ENCODE results near the gene MLF2. TPM values are rescaled to one million over a fixed set of nuclear protein-coding genes. Genes with fewer than 3 reads are reported as not detected.

Gene MLF2
- total RNA-seq, 3 donors from 2014 or later (not counting 1 experiment from before 2014, with no cell fraction given), result 114 to 117 (median 116) TPM

DNA sequence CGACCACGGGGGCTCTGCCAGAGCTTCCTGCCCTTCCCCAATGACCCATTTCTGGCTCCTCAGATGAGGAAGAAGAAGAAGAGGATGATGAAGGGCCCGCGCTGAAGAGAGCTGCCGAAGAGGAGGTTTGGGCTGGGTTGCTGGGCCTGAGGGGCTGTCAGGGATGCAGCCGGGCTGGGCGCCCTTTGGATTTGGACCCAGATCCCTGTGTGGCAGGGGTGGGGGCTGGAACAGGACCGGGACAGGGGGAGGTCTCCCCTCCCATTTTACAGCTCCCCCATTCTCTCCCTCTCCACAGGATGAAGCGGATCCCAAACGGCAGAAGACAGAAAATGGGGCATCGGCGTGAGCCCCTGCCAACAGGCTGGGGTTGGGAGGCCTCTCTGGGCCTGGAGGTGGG, 17.2 kb upstream of the MLF2 start:
- Histone ChIP-seq H3K4me1 (ENCODE audit: control insufficient read depth, insufficient read depth, low read length) (peaks cover 51% of the 10 kb centered on the region), H3K27me3 (ENCODE audit: control insufficient read depth, insufficient read depth, low read length) (peaks cover 25% of the 10 kb centered on the region), H3K36me3 (ENCODE audit: control insufficient read depth, insufficient read depth, low read length) (no peaks in the 10 kb centered on the region), H3K9me3 (ENCODE audit: control insufficient read depth, insufficient read depth, low read length) (no peaks in the 10 kb centered on the region), H3K27ac (ENCODE audit: low read length) (no peak overlapping the region), H3K4me3 (ENCODE audit: low read length) (no peak overlapping the region)
- H3K27ac Mint-ChIP-seq, result no peak overlapping the region
- ATAC-seq (no peak), DNase-seq (no peak)
- intact Hi-C loops (cut with micrococcal nuclease), result no loop called here
- 75% methylated on average over 9 of the region's 12 CpGs for WGBS (ENCODE audit: insufficient coverage)
- no peaks in the 10 kb centered on the region for H3K36me3 Mint-ChIP-seq
- H3K4me1 Mint-ChIP-seq, result peaks cover 24 to 31% of the 10 kb centered on the region in 2 donors
- TF ChIP-seq, protein P1, sequence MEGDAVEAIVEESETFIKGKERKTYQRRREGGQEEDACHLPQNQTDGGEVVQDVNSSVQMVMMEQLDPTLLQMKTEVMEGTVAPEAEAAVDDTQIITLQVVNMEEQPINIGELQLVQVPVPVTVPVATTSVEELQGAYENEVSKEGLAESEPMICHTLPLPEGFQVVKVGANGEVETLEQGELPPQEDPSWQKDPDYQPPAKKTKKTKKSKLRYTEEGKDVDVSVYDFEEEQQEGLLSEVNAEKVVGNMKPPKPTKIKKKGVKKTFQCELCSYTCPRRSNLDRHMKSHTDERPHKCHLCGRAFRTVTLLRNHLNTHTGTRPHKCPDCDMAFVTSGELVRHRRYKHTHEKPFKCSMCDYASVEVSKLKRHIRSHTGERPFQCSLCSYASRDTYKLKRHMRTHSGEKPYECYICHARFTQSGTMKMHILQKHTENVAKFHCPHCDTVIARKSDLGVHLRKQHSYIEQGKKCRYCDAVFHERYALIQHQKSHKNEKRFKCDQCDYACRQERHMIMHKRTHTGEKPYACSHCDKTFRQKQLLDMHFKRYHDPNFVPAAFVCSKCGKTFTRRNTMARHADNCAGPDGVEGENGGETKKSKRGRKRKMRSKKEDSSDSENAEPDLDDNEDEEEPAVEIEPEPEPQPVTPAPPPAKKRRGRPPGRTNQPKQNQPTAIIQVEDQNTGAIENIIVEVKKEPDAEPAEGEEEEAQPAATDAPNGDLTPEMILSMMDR (IDR thresholded peaks at IDR 0.05), result no peak
- peaks cover 61 to 66% of the 10 kb centered on the region in 2 donors for H3K27me3 Mint-ChIP-seq (ENCODE audit: low read depth in 2 of 2)
- no peak overlapping the region for H3K4me3 Mint-ChIP-seq
- H3K9me3 Mint-ChIP-seq, result no peaks in the 10 kb centered on the region

DNA sequence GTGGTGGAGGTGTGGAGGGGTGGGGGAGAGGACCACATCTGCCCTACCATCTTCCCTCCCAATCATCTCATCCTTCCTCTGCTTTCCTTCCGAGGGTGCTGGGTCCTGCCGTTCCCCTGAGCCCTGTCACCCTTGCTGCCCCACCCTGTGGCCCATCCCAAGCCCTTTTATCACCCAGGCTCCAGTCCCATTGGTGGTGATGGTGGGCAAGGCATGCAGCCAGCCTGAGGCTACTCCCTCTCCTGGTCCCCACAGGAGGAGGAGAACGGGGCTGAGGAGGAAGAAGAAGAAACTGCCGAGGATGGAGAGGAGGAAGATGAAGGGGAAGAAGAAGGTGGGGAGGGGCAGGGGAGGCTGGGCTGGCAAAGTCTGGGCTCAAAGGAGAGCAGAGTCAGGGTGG, 16.7 kb upstream of the MLF2 start:
- no peak for DNase-seq
- intact Hi-C loops (cut with micrococcal nuclease), result no loop called here
- Mint-ChIP-seq H3K4me3 (no peak overlapping the region), H3K27ac (no peak overlapping the region), H3K36me3 (no peaks in the 10 kb centered on the region), H3K27me3 (ENCODE audit: low read depth in 2 of 2) (peaks cover 61 to 64% of the 10 kb centered on the region in 2 donors), H3K4me1 (peaks cover 28 to 31% of the 10 kb centered on the region in 2 donors), H3K9me3 (no peaks in the 10 kb centered on the region)
- peaks cover 21% of the 10 kb centered on the region for H3K27me3 ChIP-seq (ENCODE audit: control insufficient read depth, insufficient read depth, low read length)
- 73% methylated on average over 2 of the region's 4 CpGs for WGBS (ENCODE audit: insufficient coverage)
- no peaks in the 10 kb centered on the region for H3K36me3 ChIP-seq (ENCODE audit: control insufficient read depth, insufficient read depth, low read length)
- H3K9me3 ChIP-seq (ENCODE audit: control insufficient read depth, insufficient read depth, low read length), result no peaks in the 10 kb centered on the region
- ATAC-seq, result no peak
- TF ChIP-seq, protein P1 (IDR thresholded peaks at IDR 0.05), result no peak
- peaks cover 51% of the 10 kb centered on the region for H3K4me1 ChIP-seq (ENCODE audit: control insufficient read depth, insufficient read depth, low read length)
- no peak overlapping the region for H3K4me3 ChIP-seq (ENCODE audit: low read length)
- H3K27ac ChIP-seq (ENCODE audit: low read length), result no peak overlapping the region

DNA sequence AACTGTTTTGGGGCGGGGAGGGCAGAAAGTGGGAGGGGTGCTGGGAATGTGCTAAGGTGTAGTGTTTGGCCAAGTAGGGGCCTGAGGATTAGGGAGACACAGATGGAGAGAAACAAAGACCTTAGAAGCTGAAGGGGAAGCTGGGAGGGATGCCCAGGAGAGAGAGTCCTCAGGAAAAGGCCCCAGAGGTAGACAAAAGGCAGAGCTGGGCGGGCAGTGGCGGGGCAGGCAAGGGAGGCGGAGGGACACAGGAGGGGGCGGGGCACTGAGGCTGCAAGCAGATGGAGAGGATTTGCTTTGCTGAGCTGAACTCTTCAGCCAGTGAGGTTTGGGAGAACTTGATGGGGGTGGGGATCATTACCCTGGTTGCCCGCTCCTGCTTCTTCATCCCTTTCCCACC, 16.0 kb upstream of the MLF2 start:
- Histone ChIP-seq H3K27me3 (ENCODE audit: control insufficient read depth, insufficient read depth, low read length) (peaks cover 15% of the 10 kb centered on the region), H3K4me3 (ENCODE audit: low read length) (no peak overlapping the region), H3K4me1 (ENCODE audit: control insufficient read depth, insufficient read depth, low read length) (peaks cover 51% of the 10 kb centered on the region), H3K27ac (ENCODE audit: low read length) (no peak overlapping the region), H3K36me3 (ENCODE audit: control insufficient read depth, insufficient read depth, low read length) (no peaks in the 10 kb centered on the region), H3K9me3 (ENCODE audit: control insufficient read depth, insufficient read depth, low read length) (no peaks in the 10 kb centered on the region)
- peaks cover 60 to 65% of the 10 kb centered on the region in 2 donors for H3K27me3 Mint-ChIP-seq (ENCODE audit: low read depth in 2 of 2)
- H3K4me1 Mint-ChIP-seq, result peaks cover 34% of the 10 kb centered on the region in 2 donors
- ATAC-seq (no peak), DNase-seq (no peak)
- intact Hi-C loops (cut with micrococcal nuclease), result no loop called here
- peak overlapping the region; percentile 2 for H3K4me3 Mint-ChIP-seq
- 98% methylated on average over 3 of the region's 6 CpGs for WGBS (ENCODE audit: insufficient coverage)
- TF ChIP-seq, protein P1 (IDR thresholded peaks at IDR 0.05), result no peak
- H3K27ac Mint-ChIP-seq, result no peak overlapping the region
- no peaks in the 10 kb centered on the region for H3K9me3 Mint-ChIP-seq
- no peaks in the 10 kb centered on the region for H3K36me3 Mint-ChIP-seq

DNA sequence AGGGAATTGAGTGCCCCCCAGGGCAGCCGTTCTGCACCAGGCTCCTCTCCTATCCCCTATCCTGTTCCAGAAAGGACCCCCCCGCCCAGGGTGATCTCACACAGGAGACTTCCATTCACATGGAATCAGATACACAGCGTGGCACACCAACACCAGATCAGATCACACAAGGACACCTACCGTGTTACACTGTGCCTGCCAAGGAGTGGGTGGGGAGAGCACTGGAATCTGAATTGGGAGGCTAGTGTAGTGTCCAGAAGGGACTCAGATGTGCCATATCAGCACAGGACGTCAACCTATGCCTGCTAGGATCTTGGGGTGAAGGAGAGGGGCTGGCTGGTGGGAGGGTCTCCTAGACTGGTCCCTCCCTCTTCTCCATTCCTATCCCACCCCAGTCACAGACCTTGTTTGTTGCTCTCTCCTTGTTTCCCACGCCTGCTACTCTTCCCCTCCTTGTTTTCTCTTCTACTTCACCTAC, 15.5 kb upstream of the MLF2 start:
- H3K27ac ChIP-seq (ENCODE audit: low read length), result no peak overlapping the region
- Mint-ChIP-seq H3K4me1 (peaks cover 34 to 36% of the 10 kb centered on the region in 2 donors), H3K27me3 (ENCODE audit: low read depth in 2 of 2) (peaks cover 58 to 65% of the 10 kb centered on the region in 2 donors), H3K9me3 (no peaks in the 10 kb centered on the region), H3K36me3 (no peaks in the 10 kb centered on the region), H3K27ac (no peak overlapping the region), H3K4me3 (peak overlapping the region; percentile 2)
- TF ChIP-seq, protein P1 (IDR thresholded peaks at IDR 0.05), result no peak
- ATAC-seq (no peak), DNase-seq (no peak)
- H3K4me3 ChIP-seq (ENCODE audit: low read length), result no peak overlapping the region
- H3K4me1 ChIP-seq (ENCODE audit: control insufficient read depth, insufficient read depth, low read length), result peaks cover 50% of the 10 kb centered on the region
- H3K36me3 ChIP-seq (ENCODE audit: control insufficient read depth, insufficient read depth, low read length), result no peaks in the 10 kb centered on the region
- WGBS (ENCODE audit: insufficient coverage), result 96% methylated on average over 4 of the region's 6 CpGs
- H3K9me3 ChIP-seq (ENCODE audit: control insufficient read depth, insufficient read depth, low read length), result no peaks in the 10 kb centered on the region
- H3K27me3 ChIP-seq (ENCODE audit: control insufficient read depth, insufficient read depth, low read length), result peaks cover 13% of the 10 kb centered on the region
- intact Hi-C loops (cut with micrococcal nuclease), result no loop called here
